ENCODE results near the gene APBA2. TPM values are rescaled to one million over a fixed set of nuclear protein-coding genes. Genes with fewer than 3 reads are reported as not detected.

Gene APBA2
- total and polyA plus RNA-seq, 2 of the 4 experiments (the other 2 are of a cell fraction) = 21.7 to 33.0 TPM

- Histone ChIP-seq H2BK120ac (ENCODE audit: low read depth, low read length) (peak overlapping the region; percentile 30; the same call in 1 of the 2 replicates), H3K4me1 (ENCODE audit: control insufficient read depth, insufficient read depth, low read length) (peaks cover 8% of the 10 kb centered on the region), H2BK15ac (ENCODE audit: low read depth, low read length) (no peak overlapping the region), H3K4me2 (ENCODE audit: low read depth, low read length) (no peak overlapping the region), H3K9ac (ENCODE audit: low read depth, low read length) (no peak overlapping the region), H4K5ac (ENCODE audit: low read depth, low read length) (no peak overlapping the region), H3K4ac (ENCODE audit: low read depth, low read length) (peak overlapping the region; percentile 39), H3K36me3 (ENCODE audit: control insufficient read depth, insufficient read depth, low read length) (peaks cover 5% of the 10 kb centered on the region), H3K9me3 (ENCODE audit: control insufficient read depth, insufficient read depth, low read length) (no peaks in the 10 kb centered on the region), H2AFZ (replicated peaks; ENCODE audit: low read length, poor library complexity) (peak overlapping the region; percentile 56), H3K14ac (replicated peaks; ENCODE audit: low read depth, low read length) (0 out of 2 replicates have a peak overlapping the region, but pooled peaks have one; percentile 57), H3K18ac (ENCODE audit: low read depth, low read length) (no peak overlapping the region), H3K27me3 (ENCODE audit: control insufficient read depth, insufficient read depth, low read length) (no peaks in the 10 kb centered on the region), H3K23ac (ENCODE audit: low read depth, low read length) (no peak overlapping the region; the same call in 1 of the 2 replicates), H3K9me1 (ENCODE audit: insufficient read depth, low read length) (peaks cover 3% of the 10 kb centered on the region; the same call in 1 of the 2 replicates), H4K8ac (ENCODE audit: low read depth in 2 of 2, low read length in 2 of 2) (peak overlapping the region in 1 of 2 experiments; percentile 35; a peak in 1 of 4 replicates), H3K4me3 (ENCODE audit: insufficient read depth, low read depth, low read length) (no peak overlapping the region), H2BK20ac (ENCODE audit: low read depth, low read length) (no peak overlapping the region), H2BK5ac (ENCODE audit: low read depth, low read length, poor library complexity, severe bottlenecking) (no peak overlapping the region), H4K91ac (ENCODE audit: insufficient read depth, low read depth, low read length) (no peak overlapping the region), H4K20me1 (ENCODE audit: insufficient read depth, low read length) (no peaks in the 10 kb centered on the region; the same call in 1 of the 2 replicates), H2AK5ac (ENCODE audit: low read depth, low read length) (no peak overlapping the region; the same call in 1 of the 2 replicates), H2AK9ac (replicated peaks; ENCODE audit: low read depth, low read length, poor library complexity) (peak overlapping the region; percentile 24), H3K56ac (ENCODE audit: extremely low read depth, insufficient read depth, low read length) (no peak overlapping the region), H3K27ac (ENCODE audit: insufficient read depth, low read length) (no peak overlapping the region), H3K79me1 (ENCODE audit: low read depth in 1 of 2, low read length in 2 of 2) (peaks cover 3 to 36% of the 10 kb centered on the region in 2 experiments; a peak in 3 of 4 replicates)
- in situ Hi-C loops (cut with MboI; ENCODE audit: low sequenced_read_pairs) = no loop called here
- POLR2A ChIA-PET (ENCODE audit: unreplicated experiment) = no interaction called here
- WGBS, 2 experiments (ENCODE audit: extremely low coverage in 2 of 2, insufficient read length in 1 of 2) = 63% methylated on average over 7 of the region's 12 CpGs; no CpG with 5 or more reads in 1 of the 2 experiments
- CTCF ChIA-PET = no interaction called here
- ATAC-seq (ENCODE audit: low read depth) (peak; percentile 56), DNase-seq (no peak)
- TF ChIP-seq CHD1 (IDR thresholded peaks at IDR 0.05; ENCODE audit: low read depth, low read length) = no peak
- TF ChIP-seq CTCF (conservative IDR thresholded peaks at IDR 0.05; ENCODE audit: low read depth, low read length) = no peak
- no peak for TF ChIP-seq BHLHE40 (IDR thresholded peaks at IDR 0.05; ENCODE audit: low read depth, low read length)
- no peak for TF ChIP-seq USF2 (IDR thresholded peaks at IDR 0.05; ENCODE audit: low read depth, low read length)
- TF ChIP-seq RCOR1 (IDR thresholded peaks at IDR 0.05; ENCODE audit: insufficient replicate concordance, low read length) = no peak
- no peak for TF ChIP-seq SMC3 (IDR thresholded peaks at IDR 0.05; ENCODE audit: low read depth, low read length)
- dilution Hi-C loops (cut with HindIII; ENCODE audit: low sequenced_read_pairs, unreplicated experiment) = no loop called here
- intact Hi-C loops (cut with micrococcal nuclease) = no loop called here
- no TSS peak for BruUV-seq (replicated peaks)
These were observed 107.4 kb downstream of the APBA2 start for GRCh38 chr15:28993051-28993719.
